H1 (cell line): ENCODE data around the gene TSHR. TPM values are rescaled to one million over a fixed set of nuclear protein-coding genes. Genes with fewer than 3 reads are reported as not detected.

Source experiments
- CHD7 ChIP-seq: fragments of 300-600 bp; sonication (generic); IDR thresholded peaks from 2 replicates; pipeline ENCODE4 v1.7.1; 2012; ENCODE audit warnings: low read length, moderate library complexity, mild to moderate bottlenecking, inconsistent platforms; ENCODE audit not compliant: insufficient replicate concordance
- EGR1 ChIP-seq: IDR thresholded peaks from 2 replicates; pipeline ENCODE4 v1.6.1; 2011; ENCODE audit warnings: low read depth, low read length, borderline replicate concordance
- POLR2A ChIP-seq, 2 experiments: IDR thresholded peaks; 1 replicate in 1 of 2; 2 replicates in 1 of 2; pipeline ENCODE4 v1.6.1; 2011; ENCODE audit warnings: low read depth in 2 of 2, low read length in 2 of 2, mild to moderate bottlenecking in 2 of 2; ENCODE audit errors: control extremely low read depth in 1 of 2
- POU5F1 ChIP-seq: IDR thresholded peaks from 2 replicates; pipeline ENCODE4 v1.6.1; 2011; ENCODE audit warnings: low read depth, mild to moderate bottlenecking, low read length, moderate library complexity
- RAD21 ChIP-seq, 2 experiments: IDR thresholded peaks in 1 of 2; conservative IDR thresholded peaks in 1 of 2; 2 replicates each; pipeline ENCODE4 v1.6.1; 2011; ENCODE audit warnings: low read depth in 2 of 2, low read length in 2 of 2, improper control_type of control experiment in 1 of 2, inconsistent platforms in 1 of 2, mild to moderate bottlenecking in 1 of 2, moderate library complexity in 1 of 2
- SP1 ChIP-seq: IDR thresholded peaks from 2 replicates; pipeline ENCODE4 v1.6.1; 2011; ENCODE audit warnings: low read depth, low read length
- SP2 ChIP-seq: IDR thresholded peaks from 2 replicates; pipeline ENCODE4 v1.6.1; 2012; ENCODE audit warnings: mild to moderate bottlenecking, low read length, inconsistent platforms
- SRF ChIP-seq: IDR thresholded peaks from 2 replicates; pipeline ENCODE4 v1.6.1; 2011; ENCODE audit warnings: mild to moderate bottlenecking, low read depth, low read length, moderate library complexity
- polyA plus RNA-seq, 7 experiments: library from polyadenylated mRNA; depleted of rRNA in 3 of 7; stranded (reverse) in 5 of 7; unstranded in 2 of 7; fragments of >200 nt in 5 of 7; fragments of 200-250 nt in 2 of 7; gene quantifications; 1 replicate in 5 of 7; 2 replicates in 1 of 7; 4 replicates in 1 of 7; pipeline versions ENCODE4 v1.2.1 to v1.2.3, GENCODE V29; 2011 to 2013; ENCODE audit warnings: missing spikeins in 2 of 7, mixed read lengths in 2 of 7
- total RNA-seq: library from RNA; stranded (reverse); fragmentation: NEBNext Ultra II Directional; extraction: Animal tissue kit (Norgen Biotek cat#: 25700); gene quantifications from 2 replicates; pipeline ENCODE4 v1.2.1, GENCODE V29; 2021

The TSHR gene
- total and polyA plus RNA-seq, 2 of the 8 experiments (the other 6 are each of a cell fraction or from before 2014, with no cell fraction given), result 0.27 TPM; not detected in 1

GRCh38 chr14:81137316-81137715 lies 181.9 kb downstream of the TSHR start (continued):
- TF ChIP-seq CHD7 (no peak), SRF (no peak), EGR1 (no peak), SP1 (no peak), SP2 (no peak), RAD21 (IDR thresholded peaks at IDR 0.05 in 1 of 2, conservative IDR thresholded peaks at IDR 0.05 in 1 of 2; ENCODE audit: low read depth in 2 of 2, low read length in 2 of 2) (no peak), POLR2A (IDR thresholded peaks at IDR 0.05; ENCODE audit: control extremely low read depth in 1 of 2, low read depth in 2 of 2, low read length in 2 of 2) (no peak), POU5F1 (no peak)
- TF ChIP-seq, all 59 proteins: peak for 0
